ENCODE data around the gene PPP1R15A.
A peak's percentile ranks its signal among the peaks of the same experiment; 100 is the strongest.
"Not testable (repeated sequence)": the region's sequence is repeated elsewhere in the genome, so short reads cannot be mapped to it uniquely, and the experiment has no call there.

PPP1R15A gene

DNA sequence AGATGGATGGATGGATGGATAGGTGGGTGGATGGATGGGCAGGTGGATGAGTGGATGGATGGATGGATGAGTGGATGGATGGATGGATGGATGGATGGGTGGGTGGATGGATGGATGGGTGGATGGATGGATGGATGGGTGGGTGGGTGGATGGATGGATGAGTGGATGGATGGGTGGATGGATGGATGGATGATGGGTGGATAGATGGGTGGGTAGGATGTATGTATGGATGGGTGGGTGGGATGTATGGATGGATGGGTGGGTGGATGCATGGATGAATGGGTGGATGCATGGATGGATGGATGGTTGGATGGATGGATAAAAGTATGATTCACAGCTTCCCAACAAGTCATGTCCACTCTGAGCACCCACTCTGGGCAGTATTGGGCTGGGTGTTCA is 31.6 kb downstream of the PPP1R15A start:
- not testable (repeated sequence) for H3K4me3 Mint-ChIP-seq; ATAC-seq (replicated peaks); DNase-seq; H3K9me3 Mint-ChIP-seq; H3K27ac Mint-ChIP-seq; H3K27me3 Mint-ChIP-seq
- peaks cover 37 to 55% of the 10 kb centered on the region in 2 donors for H3K36me3 Mint-ChIP-seq
- H3K4me1 Mint-ChIP-seq = peaks cover 16 to 34% of the 10 kb centered on the region in 2 donors

DNA sequence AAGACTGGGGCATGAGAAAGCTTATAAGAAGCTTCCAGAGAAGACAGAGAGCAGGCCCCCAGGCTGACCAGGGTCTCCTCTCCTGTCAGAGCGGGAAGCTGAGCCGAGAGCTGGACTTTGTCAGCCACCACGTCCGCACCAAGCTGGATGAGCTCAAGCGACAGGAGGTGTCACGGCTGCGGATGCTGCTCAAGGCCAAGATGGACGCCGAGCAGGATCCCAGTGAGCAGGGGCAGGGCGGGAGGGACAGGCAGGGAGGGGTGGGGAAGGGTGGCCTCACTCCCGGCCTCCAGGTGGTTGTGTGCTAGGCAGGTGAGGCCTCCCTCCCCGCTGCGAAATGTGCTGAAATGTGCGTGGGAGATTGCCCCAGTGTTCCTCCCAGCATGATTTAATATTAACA is 33.4 kb downstream of the PPP1R15A start:
- Mint-ChIP-seq H3K36me3 (peaks cover 44 to 66% of the 10 kb centered on the region in 2 donors), H3K9me3 (no peaks in the 10 kb centered on the region), H3K27me3 (no peaks in the 10 kb centered on the region), H3K4me3 (no peak overlapping the region), H3K4me1 (peaks cover 13 to 26% of the 10 kb centered on the region in 2 donors), H3K27ac (no peak overlapping the region)
- DNase-seq (no peak), ATAC-seq (replicated peaks) (no peak)

DNA sequence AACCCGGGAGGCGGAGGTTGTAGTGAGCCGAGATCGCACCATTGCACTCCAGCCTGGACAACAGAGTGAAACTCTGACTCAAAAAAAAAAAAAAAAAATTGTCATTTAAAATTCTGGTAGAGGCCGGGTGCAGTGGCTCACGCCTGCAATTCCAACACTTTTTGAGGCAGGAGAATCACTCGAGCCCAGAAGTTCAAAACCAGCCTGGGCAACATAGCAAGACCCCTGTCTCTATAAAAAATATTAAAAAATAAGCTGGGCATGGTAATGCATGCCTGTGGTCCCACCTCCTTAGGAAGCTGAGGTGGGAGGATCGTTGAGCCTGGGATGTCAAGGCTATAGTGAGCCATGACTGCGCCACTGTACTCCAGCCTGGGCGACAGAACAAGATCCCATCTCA is 34.1 kb downstream of the PPP1R15A start:
- Mint-ChIP-seq H3K36me3 (peaks cover 44 to 70% of the 10 kb centered on the region in 2 donors), H3K9me3 (no peaks in the 10 kb centered on the region), H3K27me3 (no peaks in the 10 kb centered on the region), H3K4me3 (no peak overlapping the region), H3K4me1 (peaks cover 11 to 19% of the 10 kb centered on the region in 2 donors), H3K27ac (no peak overlapping the region)
- ATAC-seq (replicated peaks) (no peak), DNase-seq (no peak)

DNA sequence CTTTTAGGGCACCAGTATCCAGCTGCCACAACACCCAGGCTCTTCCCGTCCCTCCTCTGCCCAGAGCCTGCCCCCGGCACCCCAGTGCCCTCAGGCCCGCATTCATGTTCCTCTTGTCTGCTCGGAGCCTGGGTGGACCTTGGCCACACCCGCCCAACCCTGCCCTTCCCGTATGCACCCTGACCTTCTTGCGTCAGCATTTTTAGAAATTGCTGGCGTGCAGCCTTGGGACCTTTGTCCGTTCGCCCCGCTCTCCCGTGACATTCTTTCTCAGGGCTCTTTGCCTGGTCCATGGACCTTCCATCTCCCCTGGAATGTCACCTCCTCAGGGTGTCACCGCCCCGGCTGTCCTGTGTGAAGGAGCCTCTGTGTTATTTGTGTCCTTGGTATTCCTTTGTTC is 35.5 kb downstream of the PPP1R15A start:
- Mint-ChIP-seq H3K36me3 (peaks cover 48 to 73% of the 10 kb centered on the region in 2 donors), H3K4me3 (no peak overlapping the region), H3K27me3 (no peaks in the 10 kb centered on the region), H3K27ac (peak overlapping the region; percentile 77), H3K9me3 (peaks cover 0 to under 1% of the 10 kb centered on the region in 2 donors), H3K4me1 (peaks cover 5 to 8% of the 10 kb centered on the region in 2 donors)
- DNase-seq = no peak
- no peak for ATAC-seq (replicated peaks)

DNA sequence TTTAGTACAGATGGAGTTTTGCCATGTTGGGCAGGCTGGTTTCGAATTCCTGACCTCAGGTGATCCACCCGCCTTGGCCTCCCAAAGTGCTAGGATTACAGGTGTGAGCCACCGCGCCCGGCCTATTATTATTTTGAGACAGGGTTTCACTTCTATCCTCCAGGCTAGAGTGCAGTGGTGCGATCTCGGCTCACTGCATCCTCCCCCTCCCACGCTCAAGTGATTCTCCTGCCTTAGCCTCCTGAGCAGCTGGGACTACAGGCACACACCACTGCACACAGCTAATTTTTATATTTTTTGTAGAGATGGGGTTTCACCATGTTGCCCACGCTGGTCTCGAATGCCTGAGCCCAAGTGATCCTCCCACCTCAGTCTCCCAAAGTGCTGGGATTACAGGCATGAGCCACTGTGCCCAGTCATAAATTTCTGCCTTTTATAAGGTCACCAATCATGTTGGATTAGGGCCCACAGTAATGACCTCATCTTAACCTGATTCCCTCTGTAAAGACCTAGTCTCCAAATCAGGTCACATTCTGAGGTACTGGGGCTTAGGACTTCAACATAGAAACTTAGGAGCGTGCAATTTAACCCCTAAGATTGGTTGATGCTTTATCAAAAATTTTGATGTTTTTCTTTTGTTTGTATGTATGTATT is 37.3 kb downstream of the PPP1R15A start:
- H3K27ac Mint-ChIP-seq = peak overlapping the region; percentile 56
- H3K27me3 Mint-ChIP-seq, H3K9me3 Mint-ChIP-seq, H3K4me1 Mint-ChIP-seq, H3K4me3 Mint-ChIP-seq: not testable (repeated sequence)
- peak; percentile 20 for DNase-seq
- ATAC-seq (replicated peaks) = peak; percentile 67 to 82
- peaks cover 56 to 80% of the 10 kb centered on the region in 2 donors for H3K36me3 Mint-ChIP-seq

DNA sequence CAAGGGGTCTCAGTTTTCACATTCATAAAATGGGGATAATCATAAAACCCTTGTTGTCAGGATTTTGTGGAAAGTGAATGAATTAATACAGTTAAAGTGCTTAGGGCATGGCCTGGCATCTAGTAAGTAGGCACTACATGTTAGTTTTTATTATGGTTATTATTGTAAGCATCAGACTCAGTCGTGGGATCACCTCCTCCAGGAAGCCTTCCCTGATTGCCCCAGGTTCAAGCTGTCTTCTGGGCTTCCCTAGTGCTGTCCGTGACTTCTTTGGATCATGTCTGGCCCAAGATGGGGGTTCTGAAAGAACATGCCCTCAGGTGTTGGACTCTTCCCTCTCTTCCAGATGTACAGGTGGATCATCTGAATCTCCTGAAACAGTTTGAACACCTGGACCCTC is 38.6 kb downstream of the PPP1R15A start:
- peaks cover 5 to 6% of the 10 kb centered on the region in 2 donors for H3K4me1 Mint-ChIP-seq
- H3K27ac Mint-ChIP-seq = no peak overlapping the region
- ATAC-seq (replicated peaks) (no peak), DNase-seq (no peak)
- H3K27me3 Mint-ChIP-seq = no peaks in the 10 kb centered on the region
- peaks cover 0 to 3% of the 10 kb centered on the region in 2 donors for H3K9me3 Mint-ChIP-seq
- no peak overlapping the region for H3K4me3 Mint-ChIP-seq
- peaks cover 48 to 71% of the 10 kb centered on the region in 2 donors for H3K36me3 Mint-ChIP-seq

DNA sequence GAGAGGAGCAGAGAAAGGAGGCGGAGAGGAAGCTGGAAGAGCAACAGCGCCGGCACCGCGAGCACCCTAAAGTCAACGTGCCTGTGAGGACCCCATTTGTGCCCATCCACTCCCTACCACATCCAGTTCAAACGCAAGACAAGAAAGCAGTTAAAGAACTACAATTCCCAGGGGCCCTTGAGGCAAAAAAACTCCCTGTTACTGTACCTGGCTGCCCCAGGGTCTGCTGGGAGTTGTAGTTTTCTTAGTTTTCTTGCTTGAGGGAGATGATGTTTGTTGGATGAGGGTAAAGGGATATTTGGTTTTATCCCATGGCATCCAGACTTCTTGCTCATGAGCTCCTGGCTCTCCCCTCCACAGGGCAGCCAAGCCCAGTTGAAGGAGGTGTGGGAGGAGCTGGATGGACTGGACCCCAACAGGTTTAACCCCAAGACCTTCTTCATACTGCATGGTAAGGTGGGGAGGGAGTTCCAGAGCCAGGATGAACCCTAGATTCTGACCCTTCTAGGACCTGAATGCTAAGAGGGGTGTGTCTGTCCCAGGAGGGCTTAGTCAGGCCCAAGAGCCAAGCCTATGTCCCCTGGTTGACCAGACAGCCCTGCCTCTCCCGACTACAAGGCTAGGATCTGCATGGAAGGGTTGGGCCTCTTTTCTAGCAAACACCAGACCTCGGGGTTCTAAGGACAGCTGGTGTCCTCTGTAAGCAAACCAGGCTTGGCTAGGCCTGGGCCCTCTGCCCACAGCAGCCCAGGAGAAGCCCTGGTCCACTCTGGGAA is 41.1 kb downstream of the PPP1R15A start:
- DNase-seq = no peak
- Mint-ChIP-seq H3K36me3 (peaks cover 46 to 66% of the 10 kb centered on the region in 2 donors), H3K27ac (no peak overlapping the region), H3K27me3 (no peaks in the 10 kb centered on the region), H3K9me3 (peaks cover 0 to 3% of the 10 kb centered on the region in 2 donors), H3K4me1 (peaks cover 7 to 13% of the 10 kb centered on the region in 2 donors), H3K4me3 (no peak overlapping the region)
- ATAC-seq (replicated peaks) = peak; percentile 56 to 64

DNA sequence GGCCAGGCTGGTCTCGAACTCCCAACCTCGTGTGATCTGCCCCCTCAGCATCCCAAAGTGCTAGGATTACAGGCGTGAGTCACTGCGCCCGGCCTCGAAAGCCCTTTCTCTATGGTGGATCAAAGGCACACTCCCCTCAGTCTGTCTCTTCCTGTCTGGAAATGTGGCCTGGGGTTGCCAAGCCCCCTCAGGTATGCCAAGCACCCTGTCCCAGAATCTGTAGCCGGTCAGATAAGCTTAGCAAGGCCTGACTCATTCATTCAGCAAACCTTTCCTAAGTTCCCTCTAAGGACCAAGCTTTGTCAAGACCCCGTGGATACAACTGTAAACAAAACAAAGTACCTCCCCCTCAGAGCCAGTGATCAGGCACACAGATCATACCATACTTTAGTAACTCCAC is 42.0 kb downstream of the PPP1R15A start:
- Mint-ChIP-seq H3K9me3 (peaks cover 0 to 3% of the 10 kb centered on the region in 2 donors), H3K36me3 (peaks cover 48 to 66% of the 10 kb centered on the region in 2 donors), H3K4me3 (no peak overlapping the region), H3K27ac (no peak overlapping the region), H3K27me3 (no peaks in the 10 kb centered on the region), H3K4me1 (peaks cover 6 to 13% of the 10 kb centered on the region in 2 donors)
- no peak for ATAC-seq (replicated peaks)
- DNase-seq = no peak

DNA sequence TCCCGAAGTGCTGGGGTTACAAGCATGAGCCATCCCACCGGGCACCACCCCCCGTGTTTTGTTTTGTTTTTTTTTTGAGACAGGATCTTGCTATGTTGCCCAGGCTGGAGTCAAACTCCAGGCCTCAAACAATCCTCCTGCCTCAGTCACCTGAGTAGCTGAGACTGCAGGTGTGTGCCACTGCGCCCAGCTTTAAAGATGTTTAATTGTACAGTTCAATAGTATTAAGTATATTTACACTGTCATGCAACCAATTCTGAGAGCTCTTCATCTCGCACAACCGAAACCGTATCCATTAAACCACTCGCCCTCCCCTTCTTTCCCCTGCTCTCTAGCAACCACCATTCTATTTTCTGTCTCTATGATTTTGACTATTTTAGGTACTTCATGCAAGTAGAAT is 43.5 kb downstream of the PPP1R15A start:
- Mint-ChIP-seq H3K4me3 (no peak overlapping the region), H3K4me1 (peaks cover 4 to 7% of the 10 kb centered on the region in 2 donors), H3K36me3 (peaks cover 42 to 57% of the 10 kb centered on the region in 2 donors), H3K9me3 (peaks cover 0 to 3% of the 10 kb centered on the region in 2 donors), H3K27ac (no peak overlapping the region), H3K27me3 (no peaks in the 10 kb centered on the region)
- no peak for ATAC-seq (replicated peaks)
- no peak for DNase-seq

DNA sequence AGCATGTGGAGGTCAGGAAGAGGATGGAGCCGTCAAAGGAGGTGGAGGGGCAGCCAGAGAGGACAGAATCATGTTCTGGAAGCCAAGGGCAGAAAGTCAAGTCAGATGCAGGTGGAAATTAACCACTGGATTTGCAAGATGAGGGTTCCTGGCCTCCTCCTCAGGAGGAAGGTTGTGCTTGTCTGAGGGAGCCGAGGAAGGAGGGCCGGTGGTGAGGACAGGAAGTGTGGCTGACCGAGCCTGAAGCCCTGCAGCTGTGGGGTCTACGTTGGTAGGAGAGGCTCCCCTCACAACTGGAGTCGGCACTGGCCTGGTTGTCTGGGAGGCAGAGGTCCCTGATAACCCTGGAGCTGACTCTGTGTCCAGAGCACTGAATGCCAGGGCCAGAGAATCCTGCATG is 45.9 kb downstream of the PPP1R15A start:
- ATAC-seq (replicated peaks) = no peak
- Mint-ChIP-seq H3K36me3 (peaks cover 38 to 53% of the 10 kb centered on the region in 2 donors), H3K4me3 (no peak overlapping the region), H3K27me3 (no peaks in the 10 kb centered on the region), H3K27ac (peak overlapping the region; percentile 68), H3K9me3 (no peaks in the 10 kb centered on the region), H3K4me1 (peaks cover 7 to 8% of the 10 kb centered on the region in 2 donors)
- no peak for DNase-seq

DNA sequence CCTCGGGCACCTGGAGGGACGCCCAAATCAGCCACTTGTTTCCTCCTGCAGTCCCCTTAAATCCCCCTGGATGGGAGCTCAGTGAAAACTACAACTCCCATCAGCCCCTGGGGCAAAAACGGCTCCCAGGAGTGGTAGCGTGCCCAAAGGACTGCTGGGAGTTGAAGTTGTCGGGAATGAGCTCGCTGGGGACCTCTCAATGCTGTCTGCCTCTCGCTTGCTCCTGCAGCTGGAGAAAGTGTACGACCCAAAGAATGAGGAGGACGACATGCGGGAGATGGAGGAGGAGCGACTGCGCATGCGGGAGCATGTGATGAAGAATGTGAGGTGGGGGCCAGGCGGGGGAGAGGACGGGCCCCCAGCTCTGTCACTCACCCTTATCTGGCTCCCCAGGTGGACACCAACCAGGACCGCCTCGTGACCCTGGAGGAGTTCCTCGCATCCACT is 46.6 kb downstream of the PPP1R15A start:
- DNase-seq (no peak), ATAC-seq (replicated peaks) (peak in 1 of 2 donors; percentile 34)
- Mint-ChIP-seq H3K27ac (peak overlapping the region; percentile 38), H3K4me1 (peaks cover 7 to 9% of the 10 kb centered on the region in 2 donors), H3K27me3 (no peaks in the 10 kb centered on the region), H3K9me3 (no peaks in the 10 kb centered on the region), H3K4me3 (no peak overlapping the region), H3K36me3 (peaks cover 39 to 53% of the 10 kb centered on the region in 2 donors)

DNA sequence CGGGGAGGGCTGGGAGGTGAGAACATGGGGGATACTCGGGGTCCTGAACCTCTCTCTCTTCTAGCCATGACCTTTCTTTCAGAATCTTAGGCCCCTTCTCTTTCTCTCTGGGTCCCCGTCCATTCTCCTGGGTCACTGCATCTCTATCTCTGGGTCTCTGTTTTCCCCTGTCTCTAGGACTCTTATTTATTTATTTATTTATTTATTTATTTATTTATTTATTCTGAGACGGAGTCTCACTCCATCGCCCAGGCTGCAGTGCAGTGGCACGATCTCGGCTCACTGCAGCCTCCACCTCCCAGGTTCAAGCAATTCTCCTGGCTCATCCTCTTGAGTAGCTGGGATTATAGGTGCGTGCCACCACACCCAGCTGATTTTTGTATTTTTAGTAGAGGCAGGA is 47.0 kb downstream of the PPP1R15A start:
- H3K27me3 Mint-ChIP-seq; ATAC-seq (replicated peaks); H3K27ac Mint-ChIP-seq; H3K4me3 Mint-ChIP-seq; H3K4me1 Mint-ChIP-seq; H3K9me3 Mint-ChIP-seq; DNase-seq: not testable (repeated sequence)
- peaks cover 36 to 49% of the 10 kb centered on the region in 2 donors for H3K36me3 Mint-ChIP-seq

DNA sequence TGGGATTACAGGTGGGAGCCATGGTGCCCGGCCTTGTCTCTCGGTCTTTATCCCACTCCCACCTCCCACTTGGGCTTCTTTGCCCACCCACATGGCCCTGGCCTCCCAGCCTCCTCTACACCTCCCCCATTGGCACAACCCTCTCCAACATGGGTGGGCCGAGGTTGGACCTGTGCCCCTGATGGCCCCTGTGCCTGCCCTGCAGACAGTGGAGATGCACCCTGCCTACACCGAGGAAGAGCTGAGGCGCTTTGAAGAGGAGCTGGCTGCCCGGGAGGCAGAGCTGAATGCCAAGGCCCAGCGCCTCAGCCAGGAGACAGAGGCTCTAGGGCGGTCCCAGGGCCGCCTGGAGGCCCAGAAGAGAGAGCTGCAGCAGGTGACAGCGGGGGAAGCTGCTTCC is 48.7 kb downstream of the PPP1R15A start:
- peaks cover 29 to 42% of the 10 kb centered on the region in 2 donors for H3K36me3 Mint-ChIP-seq
- no peak overlapping the region for H3K27ac Mint-ChIP-seq
- no peak for DNase-seq
- peaks cover 7 to 9% of the 10 kb centered on the region in 2 donors for H3K4me1 Mint-ChIP-seq
- H3K9me3 Mint-ChIP-seq = no peaks in the 10 kb centered on the region
- H3K27me3 Mint-ChIP-seq = no peaks in the 10 kb centered on the region
- ATAC-seq (replicated peaks) = no peak
- H3K4me3 Mint-ChIP-seq = no peak overlapping the region

DNA sequence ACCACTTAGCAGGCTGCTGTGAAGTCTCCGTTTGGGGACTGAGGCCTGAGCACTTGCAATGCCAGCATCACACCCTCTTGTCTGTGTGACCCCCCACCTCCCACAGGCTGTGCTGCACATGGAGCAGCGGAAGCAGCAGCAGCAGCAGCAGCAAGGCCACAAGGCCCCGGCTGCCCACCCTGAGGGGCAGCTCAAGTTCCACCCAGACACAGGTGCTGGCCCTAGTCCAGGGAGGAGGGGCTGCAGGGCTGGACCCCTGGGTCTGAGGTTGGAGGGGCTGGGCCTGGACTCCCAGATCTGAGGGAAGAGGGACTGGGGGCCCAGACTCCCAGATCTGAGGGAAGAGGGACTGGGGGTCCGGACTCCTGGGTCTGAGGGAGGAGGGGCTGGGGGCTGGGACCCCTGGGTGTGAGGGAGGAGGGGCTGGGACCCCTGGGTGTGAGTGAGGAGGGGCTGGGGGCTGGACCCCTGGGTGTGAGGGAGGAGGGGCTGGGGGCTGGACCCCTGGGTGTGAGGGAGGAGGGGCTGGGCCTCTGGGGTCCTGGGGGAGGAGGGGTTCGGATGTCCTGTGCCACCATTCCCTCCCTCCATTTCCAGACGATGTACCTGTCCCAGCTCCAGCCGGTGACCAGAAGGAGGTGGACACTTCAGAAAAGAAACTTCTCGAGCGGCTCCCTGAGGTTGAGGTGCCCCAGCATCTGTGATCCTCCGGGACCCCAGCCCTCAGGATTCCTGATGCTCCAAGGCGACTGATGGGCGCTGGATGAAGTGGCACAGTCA is 49.7 kb downstream of the PPP1R15A start:
- Mint-ChIP-seq H3K4me3 (no peak overlapping the region), H3K27me3 (no peaks in the 10 kb centered on the region), H3K36me3 (peaks cover 26 to 39% of the 10 kb centered on the region in 2 donors), H3K4me1 (peaks cover 7 to 9% of the 10 kb centered on the region in 2 donors), H3K9me3 (no peaks in the 10 kb centered on the region), H3K27ac (no peak overlapping the region)
- DNase-seq = no peak
- ATAC-seq (replicated peaks) = no peak
